NCI-H345 treated with DMSO at 0.1 percent for 48 hours (cell line): ENCODE data around the gene SLC44A3.
A peak's percentile ranks its signal among the peaks of the same experiment; 100 is the strongest.

Experiments
- DNase-seq: peaks from one replicate; lab custom pipeline; 2025; ENCODE audit not compliant: unreplicated experiment; lab: John Stamatoyannopoulos, UW

The SLC44A3 gene

GRCh38 chr1:94872771-94873495 is 52.8 kb downstream of the SLC44A3 start:
- no peak for DNase-seq

GRCh38 chr1:94873520-94874351 is 53.6 kb downstream of the SLC44A3 start:
- DNase-seq: peak; percentile 96

DNA sequence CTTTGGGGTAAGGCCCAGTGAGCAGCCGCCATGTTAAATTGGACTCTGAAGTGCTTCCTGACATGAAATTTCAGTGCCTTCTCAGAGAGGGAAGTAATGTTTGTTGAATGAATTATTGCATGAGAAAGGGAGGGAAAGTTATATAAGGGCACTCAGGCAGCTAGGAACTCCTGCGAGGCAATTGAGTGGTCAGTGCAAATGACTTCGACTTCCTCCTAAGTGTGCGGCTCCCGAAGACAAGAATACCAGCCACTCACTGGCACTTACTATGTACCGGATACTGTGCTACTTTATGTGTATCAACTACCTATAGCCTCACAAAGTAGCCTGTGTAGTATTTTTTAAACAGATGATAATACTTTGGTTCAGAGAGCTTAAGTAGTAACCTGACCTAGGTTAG is 54.3 kb downstream of the SLC44A3 start:
- no peak for DNase-seq

GRCh38 chr1:94875794-94876193 is 55.6 kb downstream of the SLC44A3 start:
- no peak for DNase-seq

DNA sequence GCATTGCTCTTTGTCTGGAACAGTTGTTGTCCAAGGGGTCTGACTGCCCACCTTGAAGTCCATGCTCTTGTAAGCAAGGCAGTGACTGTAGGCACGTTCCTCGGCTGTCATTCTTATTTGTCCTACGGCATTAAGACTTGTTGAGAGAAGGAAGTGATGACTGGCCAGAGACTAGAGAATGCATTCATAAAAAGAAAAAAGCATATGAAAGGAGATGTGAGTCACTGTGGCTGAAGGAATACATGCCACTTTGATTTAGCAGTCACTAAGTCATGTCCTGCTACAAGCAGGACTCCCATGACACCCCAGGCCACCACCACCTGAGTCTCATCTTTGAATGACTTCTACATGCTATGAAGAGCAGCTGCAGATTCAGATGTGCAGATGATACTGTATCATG is 56.2 kb downstream of the SLC44A3 start:
- no peak for DNase-seq

- no peak for DNase-seq
Observed at GRCh38 chr1:94878329-94878728, 58.2 kb downstream of the SLC44A3 start.

DNA sequence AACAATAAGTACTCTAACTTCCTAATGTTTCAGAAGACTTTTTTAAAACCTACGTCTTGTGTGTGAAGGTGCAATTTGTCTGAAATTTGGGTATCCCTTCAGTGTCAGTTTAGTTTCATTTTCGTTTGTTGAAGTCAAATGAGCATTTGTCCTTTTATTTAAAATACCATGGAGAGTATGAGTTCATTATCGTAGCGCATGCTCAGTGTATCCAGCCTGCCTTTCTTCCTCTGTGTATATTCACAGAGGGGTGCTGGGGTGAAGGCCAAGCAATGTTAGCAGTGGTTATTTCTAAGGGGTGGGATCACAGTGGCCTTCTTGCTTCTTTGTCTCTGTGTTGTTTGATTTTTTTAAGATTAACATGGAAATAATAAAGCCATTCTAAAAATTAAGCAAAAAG is 63.5 kb downstream of the SLC44A3 start:
- peak; percentile 36 for DNase-seq

- no peak for DNase-seq
Observed at GRCh38 chr1:94884106-94884505, 63.9 kb downstream of the SLC44A3 start.

DNA sequence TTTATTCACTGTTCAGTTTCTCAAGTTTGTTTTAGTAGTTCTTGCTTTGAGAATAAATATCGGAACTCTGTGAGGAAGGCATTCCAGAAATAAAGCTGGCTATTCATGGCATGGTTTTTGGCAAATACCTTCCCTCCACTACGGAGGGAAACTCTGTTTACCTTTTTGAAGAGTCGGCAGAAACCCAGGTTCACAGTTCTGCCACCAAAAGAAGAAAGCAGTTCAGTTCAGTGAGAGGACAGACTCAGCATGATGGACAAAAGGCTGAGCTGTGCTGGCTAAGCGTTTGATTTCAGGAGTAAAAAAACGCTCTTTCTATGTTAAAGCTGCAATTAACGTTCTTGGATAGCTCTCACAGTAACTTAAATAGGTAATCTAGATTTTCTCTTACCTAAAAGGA is 64.3 kb downstream of the SLC44A3 start:
- DNase-seq: no peak

GRCh38 chr1:94886361-94886760 is 66.2 kb downstream of the SLC44A3 start:
- DNase-seq: no peak

GRCh38 chr1:94887106-94887505 is 66.9 kb downstream of the SLC44A3 start:
- DNase-seq: no peak

DNA sequence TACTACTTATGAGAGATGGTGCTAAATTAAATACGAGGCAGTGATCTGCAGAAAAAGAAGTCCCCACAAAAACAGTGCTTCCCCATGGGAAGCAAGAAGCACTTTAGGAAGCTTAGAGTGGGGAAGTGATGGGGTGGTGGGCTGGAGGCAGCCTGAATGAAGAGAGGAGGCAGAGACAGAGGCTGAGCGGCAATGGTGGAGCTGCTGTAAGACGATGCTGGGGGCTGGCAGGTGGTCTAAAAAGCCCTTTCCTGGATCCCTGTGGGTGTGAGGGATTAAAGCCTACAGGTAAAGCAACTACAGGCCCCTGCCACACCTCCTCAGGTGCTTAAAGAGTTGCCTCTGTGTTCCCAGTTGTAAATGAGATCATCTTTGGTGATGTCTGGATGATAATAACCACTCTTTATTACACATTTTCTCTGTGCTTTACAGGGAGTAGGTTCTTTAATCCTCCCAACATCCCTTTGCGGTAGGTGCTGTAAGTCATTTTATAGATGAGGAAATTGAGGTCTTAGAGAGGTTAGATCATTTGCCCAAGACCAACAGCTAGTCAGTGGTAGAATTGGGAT is 67.5 kb downstream of the SLC44A3 start:
- no peak for DNase-seq

GRCh38 chr1:94888201-94888600 is 68.0 kb downstream of the SLC44A3 start:
- DNase-seq: no peak

GRCh38 chr1:94892604-94893254 is 72.6 kb downstream of the SLC44A3 start:
- DNase-seq: no peak

GRCh38 chr1:94894630-94895029 is 74.5 kb downstream of the SLC44A3 start:
- DNase-seq: no peak

- DNase-seq: no peak
Observed at GRCh38 chr1:94895518-94895917, 75.4 kb downstream of the SLC44A3 start.

DNA sequence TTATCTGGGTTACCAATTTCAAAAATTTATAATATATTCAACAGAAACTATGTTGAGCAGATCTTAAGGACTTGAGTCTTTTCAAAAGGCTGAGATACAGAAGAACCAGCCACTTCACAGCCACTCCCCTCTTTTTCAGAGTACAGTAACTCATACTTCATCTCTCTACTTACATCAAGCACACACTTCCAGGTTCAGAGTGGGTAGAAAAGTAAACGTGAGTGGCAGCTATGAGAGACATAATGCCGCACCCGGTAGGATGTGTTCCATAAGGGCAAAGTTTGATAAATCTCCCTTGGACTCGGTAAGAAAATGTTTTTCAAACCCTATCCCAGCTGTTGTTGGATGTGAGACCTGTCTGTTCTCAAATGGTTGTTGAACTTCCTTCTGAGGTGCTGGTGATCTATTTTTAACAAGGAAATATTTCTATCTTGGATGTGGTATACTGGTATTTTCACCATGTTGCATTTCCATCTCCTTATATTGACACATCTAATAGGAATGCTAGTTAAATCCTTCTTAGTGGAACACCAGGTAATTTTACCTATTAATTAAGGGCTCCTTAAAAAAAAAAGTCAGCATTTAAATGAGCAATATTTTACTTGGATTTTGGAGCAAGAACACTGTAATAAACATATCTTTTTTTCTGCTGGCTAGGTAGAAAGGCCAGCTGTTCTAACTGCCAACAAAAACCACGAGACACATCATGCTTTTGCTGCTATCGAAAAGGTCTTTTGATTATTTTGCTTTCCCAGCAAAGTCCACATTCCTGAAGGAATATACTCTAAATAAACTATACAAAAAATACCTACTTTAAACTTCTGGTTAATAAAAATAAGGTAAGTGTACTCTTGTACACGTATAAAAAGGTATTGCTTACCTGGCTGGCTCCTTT is 78.6 kb downstream of the SLC44A3 start:
- no peak for DNase-seq

- no peak for DNase-seq
Observed at GRCh38 chr1:94899756-94900155, 79.6 kb downstream of the SLC44A3 start.

DNA sequence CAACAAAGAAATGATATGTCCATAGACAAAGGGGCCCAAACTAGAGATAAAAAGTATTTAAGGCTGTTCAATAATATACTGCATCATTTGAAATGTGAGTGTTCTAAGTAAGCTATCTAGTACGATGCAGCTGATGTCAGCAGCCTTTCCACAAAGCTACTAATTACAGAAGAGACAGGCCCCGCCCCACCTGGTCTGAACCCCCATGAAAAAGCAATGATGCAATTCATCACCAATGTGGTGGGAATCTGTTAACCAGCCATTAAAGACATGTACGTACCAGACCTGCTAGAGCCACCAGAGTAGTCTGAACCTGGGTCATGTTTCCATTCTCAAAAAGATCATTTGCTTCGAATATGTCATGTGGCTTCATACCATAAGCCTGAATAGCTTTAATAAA is 81.7 kb downstream of the SLC44A3 start:
- DNase-seq: no peak

DNA sequence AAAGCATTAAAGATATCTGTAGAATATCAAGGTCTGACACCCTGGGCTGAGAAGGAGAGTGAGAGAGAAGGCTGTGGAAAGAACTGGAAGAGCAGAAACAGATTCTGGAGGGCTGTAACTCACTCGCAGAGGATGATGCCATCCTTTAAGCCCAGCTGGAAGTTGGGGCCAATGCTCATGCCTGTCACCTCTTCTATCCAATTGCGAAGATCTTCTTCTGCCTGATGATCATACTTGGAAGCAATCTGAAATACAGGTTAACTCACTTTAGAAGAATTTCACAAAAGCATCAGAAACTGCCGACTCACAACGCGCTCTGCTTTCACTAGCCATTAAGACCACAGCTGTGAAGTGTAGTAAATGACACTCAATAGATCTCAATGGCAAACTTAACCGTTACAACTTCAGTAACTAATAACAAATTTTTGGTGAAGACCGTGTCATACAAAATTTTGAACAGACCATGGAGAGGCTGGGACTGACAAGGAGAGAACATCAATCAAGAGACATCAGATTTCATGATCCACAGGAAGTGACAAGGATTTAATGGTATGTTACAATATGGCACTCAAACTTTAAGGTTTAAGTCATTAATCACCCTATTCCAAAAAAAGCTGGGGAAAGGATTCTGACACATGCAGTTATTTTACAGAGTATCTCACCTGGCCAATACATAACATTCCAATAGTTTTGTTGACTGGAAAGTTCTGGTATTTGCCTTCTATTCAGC is 83.3 kb downstream of the SLC44A3 start:
- no peak for DNase-seq
